H9 (cell line): ENCODE measurements around the gene MYL6B. TPM values are rescaled to one million over a fixed set of nuclear protein-coding genes. Genes with fewer than 3 reads are reported as not detected.

Source experiments
- DNase-seq: peaks from one replicate; pipeline ENCODE4 v3.0.0-alpha.2; 2017
- H2AFZ ChIP-seq: one replicate; pipeline ENCODE4 v1.6.1; 2013; ENCODE audit warnings: mild to moderate bottlenecking, low read length, control low read depth, moderate library complexity
- H2AK5ac ChIP-seq: 2 replicates; pipeline ENCODE4 v1.6.1; 2013; ENCODE audit warnings: low read length, control low read depth, mixed read lengths; ENCODE audit not compliant: insufficient read length
- H2BK120ac ChIP-seq: one replicate; pipeline ENCODE4 v1.6.1; 2013; ENCODE audit warnings: low read depth, mild to moderate bottlenecking, low read length, control low read depth, inconsistent platforms; ENCODE audit not compliant: poor library complexity, severe bottlenecking
- H2BK12ac ChIP-seq: 2 replicates; pipeline ENCODE4 v1.6.1; 2013; ENCODE audit warnings: low read length, control low read depth, mixed read lengths, low read depth; ENCODE audit not compliant: insufficient read length
- H2BK15ac ChIP-seq: 2 replicates; pipeline ENCODE4 v1.6.1; 2013; ENCODE audit warnings: low read depth, low read length, control low read depth
- H2BK20ac ChIP-seq: one replicate; pipeline ENCODE4 v1.6.1; 2013; ENCODE audit warnings: low read depth, mild to moderate bottlenecking, low read length, control low read depth, inconsistent platforms; ENCODE audit not compliant: poor library complexity, severe bottlenecking
- H2BK5ac ChIP-seq: 2 replicates; pipeline ENCODE4 v1.6.1; 2013; ENCODE audit warnings: low read length, control low read depth, mixed read lengths; ENCODE audit not compliant: insufficient read length
- H3K14ac ChIP-seq: 2 replicates; pipeline ENCODE4 v1.6.1; 2013; ENCODE audit warnings: low read length, control low read depth; ENCODE audit not compliant: insufficient read depth
- H3K18ac ChIP-seq: 2 replicates; pipeline ENCODE4 v1.6.1; 2013; ENCODE audit warnings: low read depth, mild to moderate bottlenecking, mixed read lengths, low read length, control low read depth; ENCODE audit not compliant: insufficient read length
- H3K23ac ChIP-seq: 2 replicates; pipeline ENCODE4 v1.6.1; 2013; ENCODE audit warnings: low read length, control low read depth, mixed read lengths, low read depth; ENCODE audit not compliant: insufficient read length
- H3K23me2 ChIP-seq: 2 replicates; pipeline ENCODE4 v1.6.1; 2013; ENCODE audit warnings: low read depth, mild to moderate bottlenecking, mixed read lengths, low read length, control low read depth; ENCODE audit not compliant: insufficient read length, poor library complexity, severe bottlenecking
- H3K27ac ChIP-seq: 2 replicates; pipeline ENCODE4 v1.5.1; 2013; ENCODE audit warnings: low read length, control low read depth, mixed read lengths, low read depth; ENCODE audit not compliant: insufficient read length
- H3K27me3 ChIP-seq: 2 replicates; pipeline ENCODE4 v1.6.1; 2013; ENCODE audit warnings: low read length, control low read depth, inconsistent platforms; ENCODE audit not compliant: insufficient read depth
- H3K4ac ChIP-seq: 2 replicates; pipeline ENCODE4 v1.6.1; 2013; ENCODE audit warnings: low read depth, mild to moderate bottlenecking, control low read depth, inconsistent platforms, low read length, moderate library complexity
- H3K4me1 ChIP-seq: 2 replicates; pipeline ENCODE4 v1.6.1; 2013; ENCODE audit warnings: low read length, control low read depth, inconsistent platforms; ENCODE audit not compliant: insufficient read depth
- H3K4me2 ChIP-seq: 2 replicates; pipeline ENCODE4 v1.6.1; 2013; ENCODE audit warnings: low read length, control low read depth, mixed read lengths; ENCODE audit not compliant: insufficient read length, insufficient read depth
- H3K56ac ChIP-seq: 2 replicates; pipeline ENCODE4 v1.6.1; 2013; ENCODE audit warnings: low read depth, mild to moderate bottlenecking, mixed read lengths, low read length, control low read depth; ENCODE audit not compliant: insufficient read length
- H3K79me1 ChIP-seq: 2 replicates; pipeline ENCODE4 v1.6.1; 2013; ENCODE audit warnings: low read depth, mild to moderate bottlenecking, moderate library complexity, low read length, control low read depth, inconsistent platforms; ENCODE audit not compliant: insufficient read depth, poor library complexity, severe bottlenecking
- H3K79me2 ChIP-seq: 2 replicates; pipeline ENCODE4 v1.6.1; 2013; ENCODE audit warnings: low read length, control low read depth, inconsistent platforms; ENCODE audit not compliant: insufficient read depth
- H3K9ac ChIP-seq: 2 replicates; pipeline ENCODE4 v1.6.1; 2013; ENCODE audit warnings: low read length, control low read depth, mixed read lengths; ENCODE audit not compliant: insufficient read length; ENCODE audit errors: extremely low read depth
- H3K9me3 ChIP-seq: one replicate; pipeline ENCODE4 v1.6.1; 2013; ENCODE audit warnings: low read depth, low read length, inconsistent platforms; ENCODE audit not compliant: control insufficient read depth
- H3T11ph ChIP-seq: one replicate; pipeline ENCODE4 v1.6.1; 2013; ENCODE audit warnings: mild to moderate bottlenecking, low read length, control low read depth, inconsistent platforms
- H4K20me1 ChIP-seq: one replicate; pipeline ENCODE4 v1.6.1; 2013; ENCODE audit not compliant: control insufficient read depth, insufficient read length, insufficient read depth
- H4K5ac ChIP-seq: 2 replicates; pipeline ENCODE4 v1.6.1; 2013; ENCODE audit warnings: low read depth, mild to moderate bottlenecking, mixed read lengths, low read length, control low read depth; ENCODE audit not compliant: insufficient read length
- H4K8ac ChIP-seq: replicated peaks from 2 replicates; pipeline ENCODE4 v1.6.1; 2013; ENCODE audit warnings: low read length, control low read depth, mixed read lengths, low read depth; ENCODE audit not compliant: insufficient read length
- H4K91ac ChIP-seq: 2 replicates; pipeline ENCODE4 v1.6.1; 2013; ENCODE audit warnings: low read depth, mild to moderate bottlenecking, moderate library complexity, mixed read lengths, low read length, control low read depth; ENCODE audit not compliant: insufficient read length
- H3K27ac Mint-ChIP-seq, 3 experiments: 2 replicates in 2 of 3; 3 replicates in 1 of 3; pipeline ENCODE4 v1.8.0; 2020 to 2021; ENCODE audit warnings: mixed read lengths in 3 of 3, mild to moderate bottlenecking in 1 of 3, moderate library complexity in 1 of 3
- H3K27me3 Mint-ChIP-seq: 2 replicates; pipeline ENCODE4 v1.8.0; 2021; ENCODE audit warnings: low read depth, mild to moderate bottlenecking, moderate library complexity, mixed read lengths
- H3K36me3 Mint-ChIP-seq, 3 experiments: 2 replicates in 2 of 3; 3 replicates in 1 of 3; pipeline ENCODE4 v1.8.0; 2020 to 2021; ENCODE audit warnings: low read depth in 3 of 3, mixed read lengths in 3 of 3; ENCODE audit not compliant: insufficient read depth in 1 of 3
- H3K4me1 Mint-ChIP-seq, 2 experiments: 2 replicates each; pipeline ENCODE4 v1.8.0; 2020; ENCODE audit warnings: mixed read lengths in 2 of 2
- H3K4me3 Mint-ChIP-seq, 2 experiments: 2 replicates in 1 of 2; 3 replicates in 1 of 2; pipeline ENCODE4 v1.8.0; 2020 to 2021; ENCODE audit warnings: mild to moderate bottlenecking in 2 of 2, mixed read lengths in 2 of 2, moderate library complexity in 1 of 2
- H3K9me3 Mint-ChIP-seq, 2 experiments: 2 replicates in 1 of 2; 3 replicates in 1 of 2; pipeline ENCODE4 v1.8.0; 2020; ENCODE audit warnings: mild to moderate bottlenecking in 2 of 2, mixed read lengths in 2 of 2, moderate library complexity in 1 of 2
- WGBS: extraction: QIAGEN DNeasy Blood & Tissue Kit; methylation state at CpG from one replicate; pipeline ENCODE4 v1.1.7; 2013; ENCODE audit warnings: missing lambda C conversion rate, low lambda C conversion rate, mixed read lengths; ENCODE audit not compliant: insufficient read length; ENCODE audit errors: extremely low coverage; 5-methylcytosine and 5-hydroxymethylcytosine counted together
- total RNA-seq: library from RNA; stranded (reverse); gene quantifications from 2 replicates; pipeline ENCODE4 v1.2.1, GENCODE V29; 2021
- TF ChIP-seq, protein P1 (sequence below): fragments of 200-600 bp; sonication (generic); conservative IDR thresholded peaks from 3 replicates; pipeline ENCODE4 v1.8.0; 2021; ENCODE audit warnings: antibody characterized with exemption, mild to moderate bottlenecking

Gene MYL6B
- total RNA-seq, 1 experiment from 2014 or later: 165 TPM

DNA sequence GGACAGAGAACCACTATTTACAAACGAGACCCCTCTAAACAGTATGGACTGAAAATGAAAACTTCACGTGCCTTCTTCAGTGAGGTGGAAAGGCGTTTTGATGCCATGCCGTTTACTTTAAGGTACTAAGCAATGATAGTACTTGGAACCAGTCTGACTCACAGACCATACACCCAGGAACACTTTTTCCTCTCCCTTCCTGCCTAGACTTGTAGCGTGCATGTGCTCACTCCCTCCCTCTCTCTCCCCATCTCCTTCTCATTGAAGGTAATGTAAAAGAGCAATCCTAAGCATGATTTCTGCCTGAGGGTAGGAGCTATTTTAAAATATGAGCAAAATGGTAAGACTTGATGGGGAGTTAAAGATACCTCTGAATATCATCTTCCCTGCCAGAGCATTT is 41.8 kb upstream of the MYL6B start:
- Mint-ChIP-seq H3K27ac (no peak overlapping the region), H3K36me3 (peaks cover 66 to 87% (median 78%) of the 10 kb centered on the region in 3 experiments)

More for the DNA sequence above, 41.8 kb upstream of the MYL6B start:
- no peaks in the 10 kb centered on the region for H4K20me1 ChIP-seq
- TF ChIP-seq, protein P1, sequence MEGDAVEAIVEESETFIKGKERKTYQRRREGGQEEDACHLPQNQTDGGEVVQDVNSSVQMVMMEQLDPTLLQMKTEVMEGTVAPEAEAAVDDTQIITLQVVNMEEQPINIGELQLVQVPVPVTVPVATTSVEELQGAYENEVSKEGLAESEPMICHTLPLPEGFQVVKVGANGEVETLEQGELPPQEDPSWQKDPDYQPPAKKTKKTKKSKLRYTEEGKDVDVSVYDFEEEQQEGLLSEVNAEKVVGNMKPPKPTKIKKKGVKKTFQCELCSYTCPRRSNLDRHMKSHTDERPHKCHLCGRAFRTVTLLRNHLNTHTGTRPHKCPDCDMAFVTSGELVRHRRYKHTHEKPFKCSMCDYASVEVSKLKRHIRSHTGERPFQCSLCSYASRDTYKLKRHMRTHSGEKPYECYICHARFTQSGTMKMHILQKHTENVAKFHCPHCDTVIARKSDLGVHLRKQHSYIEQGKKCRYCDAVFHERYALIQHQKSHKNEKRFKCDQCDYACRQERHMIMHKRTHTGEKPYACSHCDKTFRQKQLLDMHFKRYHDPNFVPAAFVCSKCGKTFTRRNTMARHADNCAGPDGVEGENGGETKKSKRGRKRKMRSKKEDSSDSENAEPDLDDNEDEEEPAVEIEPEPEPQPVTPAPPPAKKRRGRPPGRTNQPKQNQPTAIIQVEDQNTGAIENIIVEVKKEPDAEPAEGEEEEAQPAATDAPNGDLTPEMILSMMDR: no peak
- no peak overlapping the region for H3K18ac ChIP-seq
- H3K9ac ChIP-seq: no peak overlapping the region
- H3K9me3 ChIP-seq: no peaks in the 10 kb centered on the region
- H3K4me2 ChIP-seq: no peak overlapping the region
- WGBS: no CpG with 5 or more reads among the region's 5 CpGs
- no peak overlapping the region for H2AFZ ChIP-seq
- H3K4me1 ChIP-seq: peaks cover 6% of the 10 kb centered on the region; the same call in 1 of the 2 replicates
- no peak overlapping the region for H3K4ac ChIP-seq
- H3K79me2 ChIP-seq: peaks cover 9% of the 10 kb centered on the region; the same call in 1 of the 2 replicates
- H4K91ac ChIP-seq: no peak overlapping the region
- H2AK5ac ChIP-seq: no peak overlapping the region
- no peak overlapping the region for H2BK15ac ChIP-seq
- H3K27ac ChIP-seq: no peak overlapping the region
- H2BK20ac ChIP-seq: no peak overlapping the region
- no peak overlapping the region for H3K56ac ChIP-seq
- H3T11ph ChIP-seq: no peak overlapping the region
- H3K4me1 Mint-ChIP-seq: peaks cover 13 to 18% of the 10 kb centered on the region in 2 experiments
- peaks cover 1% of the 10 kb centered on the region for H3K23me2 ChIP-seq
- H3K23ac ChIP-seq: no peak overlapping the region
- H2BK5ac ChIP-seq: no peak overlapping the region
- H4K8ac ChIP-seq: no peak overlapping the region
- no peak overlapping the region for H2BK120ac ChIP-seq
- H3K27me3 ChIP-seq: no peaks in the 10 kb centered on the region
- no peak for DNase-seq
- H2BK12ac ChIP-seq: no peak overlapping the region
- H3K9me3 Mint-ChIP-seq: no peaks in the 10 kb centered on the region; a peak in 1 of 5 replicates
- H3K27me3 Mint-ChIP-seq: no peaks in the 10 kb centered on the region; the same call in 1 of the 2 replicates
- H3K14ac ChIP-seq: no peak overlapping the region
- no peak overlapping the region for H3K4me3 Mint-ChIP-seq
- no peak overlapping the region for H4K5ac ChIP-seq
- no peaks in the 10 kb centered on the region for H3K79me1 ChIP-seq
